GM23338 (cell line): ENCODE results near the gene WDR70. TPM values are rescaled to one million over a fixed set of nuclear protein-coding genes. Genes with fewer than 3 reads are reported as not detected.
A peak's percentile ranks its signal among the peaks of the same experiment; 100 is the strongest.

Experiments used
- ATAC-seq: fragments of 200-7000 bp; cut with Tn5 transposase; 3 replicates; pipeline ENCODE4 v1.9.1; 2020
- DNase-seq: peaks from one replicate; pipeline ENCODE4 v3.0.0-alpha.2; 2015; ENCODE audit warnings: low spot score
- H2AFZ ChIP-seq: fragments of 200-600 bp; sonication (generic); 2 replicates; pipeline ENCODE4 v1.8.0; 2016; ENCODE audit warnings: antibody characterized with exemption, mild to moderate bottlenecking, moderate library complexity
- H3F3A ChIP-seq: fragments of 200-600 bp; sonication (generic); replicated peaks from 2 replicates; pipeline ENCODE4 v1.8.0; 2017; ENCODE audit warnings: antibody characterized with exemption, mixed run types, low read depth
- H3K27ac ChIP-seq: fragments of 200-600 bp; sonication (generic); 2 replicates; pipeline ENCODE4 v1.6.1; 2016; ENCODE audit warnings: low read depth
- H3K27me3 ChIP-seq: fragments of 200-600 bp; sonication (generic); 2 replicates; pipeline ENCODE4 v1.8.0; 2016; ENCODE audit warnings: mild to moderate bottlenecking, mixed run types, moderate library complexity; ENCODE audit not compliant: insufficient read depth
- H3K36me3 ChIP-seq: fragments of 200-600 bp; sonication (generic); 2 replicates; pipeline ENCODE4 v1.8.0; 2016; ENCODE audit warnings: mild to moderate bottlenecking; ENCODE audit not compliant: insufficient read depth
- H3K4me1 ChIP-seq: fragments of 200-600 bp; sonication (generic); 2 replicates; pipeline ENCODE4 v1.8.0; 2016; ENCODE audit warnings: mild to moderate bottlenecking, moderate library complexity; ENCODE audit not compliant: insufficient read depth
- H3K4me2 ChIP-seq: fragments of 200-600 bp; sonication (generic); 2 replicates; pipeline ENCODE4 v1.7.1; 2017; ENCODE audit warnings: mixed run types
- H3K4me3 ChIP-seq: fragments of 200-600 bp; sonication (generic); 2 replicates; pipeline ENCODE4 v1.6.1; 2016; ENCODE audit warnings: mixed run types
- H3K79me2 ChIP-seq: fragments of 200-600 bp; sonication (generic); replicated peaks from 2 replicates; pipeline ENCODE4 v1.8.0; 2017; ENCODE audit warnings: mild to moderate bottlenecking; ENCODE audit not compliant: insufficient read depth
- H3K9me2 ChIP-seq: fragments of 200-600 bp; sonication (generic); 2 replicates; pipeline ENCODE4 v1.8.0; 2017; ENCODE audit not compliant: insufficient read depth
- H4K20me1 ChIP-seq: fragments of 200-600 bp; sonication (generic); replicated peaks from 2 replicates; pipeline ENCODE4 v1.8.0; 2017; ENCODE audit warnings: mild to moderate bottlenecking; ENCODE audit not compliant: insufficient read depth
- H3K27ac Mint-ChIP-seq: 2 replicates; pipeline ENCODE4 v1.8.0; 2020; ENCODE audit warnings: inconsistent platforms, mild to moderate bottlenecking, moderate library complexity, mixed read lengths
- H3K27me3 Mint-ChIP-seq: 3 replicates; pipeline ENCODE4 v1.8.0; 2022; ENCODE audit warnings: low read depth, mild to moderate bottlenecking, moderate library complexity, mixed read lengths, inconsistent platforms; ENCODE audit not compliant: insufficient read depth, poor library complexity
- H3K36me3 Mint-ChIP-seq: 3 replicates; pipeline ENCODE4 v1.8.0; 2021; ENCODE audit warnings: low read depth, mild to moderate bottlenecking, inconsistent platforms, moderate library complexity, mixed read lengths
- H3K4me1 Mint-ChIP-seq: 3 replicates; pipeline ENCODE4 v1.8.0; 2020; ENCODE audit warnings: mild to moderate bottlenecking, inconsistent platforms, mixed read lengths
- H3K4me3 Mint-ChIP-seq: 3 replicates; pipeline ENCODE4 v1.8.0; 2021; ENCODE audit warnings: moderate library complexity, mild to moderate bottlenecking, inconsistent platforms, mixed read lengths
- H3K9me3 Mint-ChIP-seq: 3 replicates; pipeline ENCODE4 v1.8.0; 2020; ENCODE audit warnings: moderate library complexity, mild to moderate bottlenecking, inconsistent platforms, mixed read lengths
- CREB1 ChIP-seq: fragments of 250-450 bp; sonication (Bioruptor Pico); IDR thresholded peaks from 2 replicates; pipeline ENCODE4 v1.5.0; 2020; ENCODE audit warnings: low read depth, mild to moderate bottlenecking, moderate library complexity
- CTCF ChIP-seq, 2 experiments: fragments of 200-600 bp in 1 of 2; sonication (generic) in 1 of 2; conservative IDR thresholded peaks; 2 replicates each; pipeline versions ENCODE4 v1.5.1 to v1.6.1; 2016 to 2017; ENCODE audit warnings: antibody characterized with exemption in 2 of 2, low read depth in 2 of 2, mild to moderate bottlenecking in 2 of 2, moderate library complexity in 1 of 2
- ETS1 ChIP-seq: IDR thresholded peaks from 2 replicates; pipeline ENCODE4 v1.6.1; 2016; ENCODE audit warnings: antibody characterized with exemption
- EZH2 ChIP-seq: fragments of 200-600 bp; sonication (generic); IDR thresholded peaks from one replicate; pipeline ENCODE4 v1.8.0; 2017; ENCODE audit warnings: antibody characterized with exemption, mild to moderate bottlenecking, low read depth; ENCODE audit not compliant: unreplicated experiment
- EZH2phosphoT487 ChIP-seq: fragments of 200-600 bp; sonication (generic); IDR thresholded peaks from one replicate; pipeline ENCODE4 v1.8.1; 2018; ENCODE audit warnings: antibody characterized with exemption; ENCODE audit not compliant: unreplicated experiment
- JUNB ChIP-seq: IDR thresholded peaks from one replicate; pipeline ENCODE4 v1.6.1; 2016; ENCODE audit warnings: antibody characterized with exemption; ENCODE audit not compliant: unreplicated experiment
- NANOG ChIP-seq: IDR thresholded peaks from 2 replicates; pipeline ENCODE4 v1.6.1; 2016; ENCODE audit warnings: antibody characterized with exemption, borderline replicate concordance
- POLR2AphosphoS5 ChIP-seq: IDR thresholded peaks from 2 replicates; pipeline ENCODE4 v1.6.1; 2016; ENCODE audit warnings: antibody characterized with exemption, low read depth
- REST ChIP-seq: IDR thresholded peaks from one replicate; pipeline ENCODE4 v1.6.1; 2018; ENCODE audit warnings: antibody characterized with exemption; ENCODE audit not compliant: unreplicated experiment
- STAT1 ChIP-seq: IDR thresholded peaks from one replicate; pipeline ENCODE4 v1.6.1; 2016; ENCODE audit warnings: antibody characterized with exemption; ENCODE audit not compliant: unreplicated experiment
- ZNF114 ChIP-seq: fragments of 250-450 bp; sonication (Bioruptor Pico); IDR thresholded peaks from 2 replicates; pipeline ENCODE4 v1.5.0; 2020; ENCODE audit warnings: mild to moderate bottlenecking, moderate library complexity
- ZNF331 ChIP-seq: fragments of 250-450 bp; sonication (Bioruptor Pico); IDR thresholded peaks from 2 replicates; pipeline ENCODE4 v1.5.0; 2020; ENCODE audit warnings: low read depth, mild to moderate bottlenecking, moderate library complexity
- ZNF462 ChIP-seq: fragments of 250-450 bp; sonication (Bioruptor Pico); IDR thresholded peaks from 2 replicates; pipeline ENCODE4 v1.5.0; 2020; ENCODE audit warnings: mild to moderate bottlenecking, moderate library complexity
- polyA plus RNA-seq: library from polyadenylated mRNA; unstranded; fragments of >200 nt; fragmentation: Nextera tagmentation; extraction: Ambion mirVana; gene quantifications from 2 replicates; pipeline ENCODE4 v1.2.1, GENCODE V29; 2016
- total RNA-seq: library from RNA; depleted of rRNA; stranded (reverse); fragments of >200 nt; shearing (Covaris generic); gene quantifications from 2 replicates; pipeline ENCODE4 v1.2.3, GENCODE V29; 2014

WDR70 gene
- total and polyA plus RNA-seq, 2 experiments from 2014 or later = 34.9 to 86.7 TPM

GRCh38 chr5:37661227-37661920, 282.3 kb downstream of the WDR70 start:
- H4K20me1 ChIP-seq = no peaks in the 10 kb centered on the region
- H3K4me3 ChIP-seq = no peak overlapping the region
- no peak overlapping the region for H3K4me3 Mint-ChIP-seq
- H2AFZ ChIP-seq = no peak overlapping the region
- no peaks in the 10 kb centered on the region for H3K9me2 ChIP-seq
- peak overlapping the region; percentile 74 for H3K27ac ChIP-seq
- no peak for DNase-seq
- H3K27me3 ChIP-seq = no peaks in the 10 kb centered on the region
- TF ChIP-seq EZH2phosphoT487 (no peak), CREB1 (CRISPR knock-in tag) (no peak), POLR2AphosphoS5 (no peak), ETS1 (no peak), EZH2 (no peak), NANOG (no peak), ZNF331 (no peak), CTCF (conservative IDR thresholded peaks at IDR 0.05; ENCODE audit: low read depth in 2 of 2) (no peak), REST (no peak), ZNF462 (CRISPR knock-in tag) (no peak), JUNB (no peak), ZNF114 (CRISPR knock-in tag) (no peak), STAT1 (no peak)
- peak overlapping the region; percentile 62; the same call in 1 of the 2 replicates for H3K27ac Mint-ChIP-seq
- H3F3A ChIP-seq = no peaks in the 10 kb centered on the region
- peaks cover 32% of the 10 kb centered on the region for H3K4me1 Mint-ChIP-seq
- ATAC-seq = peak; percentile 49
- no peaks in the 10 kb centered on the region for H3K36me3 ChIP-seq
- no peaks in the 10 kb centered on the region for H3K36me3 Mint-ChIP-seq
- H3K9me3 Mint-ChIP-seq = no peaks in the 10 kb centered on the region
- peaks cover 3% of the 10 kb centered on the region for H3K27me3 Mint-ChIP-seq
- no peaks in the 10 kb centered on the region for H3K79me2 ChIP-seq
- H3K4me1 ChIP-seq = peaks cover 6% of the 10 kb centered on the region; the same call in 1 of the 2 replicates
- no peak overlapping the region for H3K4me2 ChIP-seq
